Measurements from ENCODE around the gene USP40.

- no peak for TF ChIP-seq CTCF (IDR thresholded peaks at IDR 0.05; ENCODE audit: low read depth, low read length)
- TF ChIP-seq POLR2A (IDR thresholded peaks at IDR 0.05; ENCODE audit: extremely low read depth, insufficient read length) = no peak
These were observed 36.9 kb upstream of the USP40 start for GRCh38 chr2:233603520-233603919.

All from NB4 (cell line).